ENCODE measurements around the gene TMEM169. TPM values are rescaled to one million over a fixed set of nuclear protein-coding genes. Genes with fewer than 3 reads are reported as not detected.

The TMEM169 gene
- total RNA-seq, 1 experiment from 2014 or later: 0.74 TPM

DNA sequence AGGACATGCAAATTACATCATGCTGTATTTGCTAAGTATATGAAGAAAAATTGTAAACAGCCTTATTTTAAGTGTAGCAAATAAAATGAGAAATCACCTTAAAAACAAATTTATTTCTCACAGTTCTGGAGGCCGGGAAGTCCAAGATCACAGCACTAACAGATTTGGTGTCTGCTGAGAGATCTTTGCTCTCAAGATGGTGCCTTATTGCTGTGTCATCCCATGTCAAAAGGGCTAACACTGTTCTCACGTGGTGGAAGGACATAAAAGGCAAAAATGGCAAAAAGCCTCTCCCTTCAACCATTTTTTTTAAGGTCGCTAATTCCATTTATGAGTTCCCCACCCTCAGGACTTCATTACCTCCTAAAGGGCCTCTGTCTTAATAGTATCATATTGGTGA lies 39.5 kb downstream of the TMEM169 start:
- intact Hi-C loops (cut with micrococcal nuclease; ENCODE audit: unreplicated experiment) (no loop called here), in situ Hi-C loops (cut with HindIII; ENCODE audit: low pct_unique_long_range_greater_than_20kb, low sequenced_read_pairs) (no loop called here)
- CTCF ChIA-PET: no interaction called here
- no peaks in the 10 kb centered on the region for H3K9me3 ChIP-seq (ENCODE audit: control insufficient read depth, insufficient read depth, low read depth, low read length)
- H3K4me3 ChIP-seq (ENCODE audit: low read depth in 2 of 2, low read length in 2 of 2): no peak overlapping the region
- no peak for ATAC-seq
- POLR2A ChIA-PET: no interaction called here
- TF ChIP-seq, protein P1, sequence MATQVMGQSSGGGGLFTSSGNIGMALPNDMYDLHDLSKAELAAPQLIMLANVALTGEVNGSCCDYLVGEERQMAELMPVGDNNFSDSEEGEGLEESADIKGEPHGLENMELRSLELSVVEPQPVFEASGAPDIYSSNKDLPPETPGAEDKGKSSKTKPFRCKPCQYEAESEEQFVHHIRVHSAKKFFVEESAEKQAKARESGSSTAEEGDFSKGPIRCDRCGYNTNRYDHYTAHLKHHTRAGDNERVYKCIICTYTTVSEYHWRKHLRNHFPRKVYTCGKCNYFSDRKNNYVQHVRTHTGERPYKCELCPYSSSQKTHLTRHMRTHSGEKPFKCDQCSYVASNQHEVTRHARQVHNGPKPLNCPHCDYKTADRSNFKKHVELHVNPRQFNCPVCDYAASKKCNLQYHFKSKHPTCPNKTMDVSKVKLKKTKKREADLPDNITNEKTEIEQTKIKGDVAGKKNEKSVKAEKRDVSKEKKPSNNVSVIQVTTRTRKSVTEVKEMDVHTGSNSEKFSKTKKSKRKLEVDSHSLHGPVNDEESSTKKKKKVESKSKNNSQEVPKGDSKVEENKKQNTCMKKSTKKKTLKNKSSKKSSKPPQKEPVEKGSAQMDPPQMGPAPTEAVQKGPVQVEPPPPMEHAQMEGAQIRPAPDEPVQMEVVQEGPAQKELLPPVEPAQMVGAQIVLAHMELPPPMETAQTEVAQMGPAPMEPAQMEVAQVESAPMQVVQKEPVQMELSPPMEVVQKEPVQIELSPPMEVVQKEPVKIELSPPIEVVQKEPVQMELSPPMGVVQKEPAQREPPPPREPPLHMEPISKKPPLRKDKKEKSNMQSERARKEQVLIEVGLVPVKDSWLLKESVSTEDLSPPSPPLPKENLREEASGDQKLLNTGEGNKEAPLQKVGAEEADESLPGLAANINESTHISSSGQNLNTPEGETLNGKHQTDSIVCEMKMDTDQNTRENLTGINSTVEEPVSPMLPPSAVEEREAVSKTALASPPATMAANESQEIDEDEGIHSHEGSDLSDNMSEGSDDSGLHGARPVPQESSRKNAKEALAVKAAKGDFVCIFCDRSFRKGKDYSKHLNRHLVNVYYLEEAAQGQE (IDR thresholded peaks at IDR 0.05; ENCODE audit: insufficient read depth in 1 of 2, low read depth in 2 of 2, low read length in 1 of 2): no peak
- no peak for TF ChIP-seq TCF7L2 (IDR thresholded peaks at IDR 0.05; ENCODE audit: low read depth, low read length)
- TF ChIP-seq SIN3A (IDR thresholded peaks at IDR 0.05; ENCODE audit: borderline replicate concordance, insufficient read depth, low read depth, low read length): no peak
- no peak for TF ChIP-seq POLR2AphosphoS5 (IDR thresholded peaks at IDR 0.05; ENCODE audit: low read depth, low read length)
- TF ChIP-seq, protein P2, sequence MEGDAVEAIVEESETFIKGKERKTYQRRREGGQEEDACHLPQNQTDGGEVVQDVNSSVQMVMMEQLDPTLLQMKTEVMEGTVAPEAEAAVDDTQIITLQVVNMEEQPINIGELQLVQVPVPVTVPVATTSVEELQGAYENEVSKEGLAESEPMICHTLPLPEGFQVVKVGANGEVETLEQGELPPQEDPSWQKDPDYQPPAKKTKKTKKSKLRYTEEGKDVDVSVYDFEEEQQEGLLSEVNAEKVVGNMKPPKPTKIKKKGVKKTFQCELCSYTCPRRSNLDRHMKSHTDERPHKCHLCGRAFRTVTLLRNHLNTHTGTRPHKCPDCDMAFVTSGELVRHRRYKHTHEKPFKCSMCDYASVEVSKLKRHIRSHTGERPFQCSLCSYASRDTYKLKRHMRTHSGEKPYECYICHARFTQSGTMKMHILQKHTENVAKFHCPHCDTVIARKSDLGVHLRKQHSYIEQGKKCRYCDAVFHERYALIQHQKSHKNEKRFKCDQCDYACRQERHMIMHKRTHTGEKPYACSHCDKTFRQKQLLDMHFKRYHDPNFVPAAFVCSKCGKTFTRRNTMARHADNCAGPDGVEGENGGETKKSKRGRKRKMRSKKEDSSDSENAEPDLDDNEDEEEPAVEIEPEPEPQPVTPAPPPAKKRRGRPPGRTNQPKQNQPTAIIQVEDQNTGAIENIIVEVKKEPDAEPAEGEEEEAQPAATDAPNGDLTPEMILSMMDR (IDR thresholded peaks at IDR 0.05): no peak
- DNase-seq (ENCODE audit: low read depth, low spot score): no peak
- H3K4me1 ChIP-seq (ENCODE audit: control insufficient read depth, insufficient read depth, low read length): peaks cover 2% of the 10 kb centered on the region; the same call in 1 of the 2 replicates
- BruUV-seq (replicated peaks): no TSS peak
- peaks cover 84% of the 10 kb centered on the region for H3K36me3 ChIP-seq (ENCODE audit: control insufficient read depth, insufficient read depth, low read length)
- no peak overlapping the region for H3K27ac ChIP-seq (ENCODE audit: low read length)
- H3K27me3 ChIP-seq (ENCODE audit: control insufficient read depth, insufficient read depth, low read length): no peaks in the 10 kb centered on the region

GRCh38 chr2:216126943-216127342 lies 45.2 kb downstream of the TMEM169 start:
- H3K27ac ChIP-seq (ENCODE audit: low read length): no peak overlapping the region
- no peaks in the 10 kb centered on the region for H3K9me3 ChIP-seq (ENCODE audit: control insufficient read depth, insufficient read depth, low read depth, low read length)
- in situ Hi-C loops (cut with HindIII; ENCODE audit: low pct_unique_long_range_greater_than_20kb, low sequenced_read_pairs): no loop called here
- H3K36me3 ChIP-seq (ENCODE audit: control insufficient read depth, insufficient read depth, low read length): peaks cover 86% of the 10 kb centered on the region
- ATAC-seq (no peak), DNase-seq (ENCODE audit: low read depth, low spot score) (no peak)
- intact Hi-C loops (cut with micrococcal nuclease; ENCODE audit: unreplicated experiment): no loop called here
- ChIA-PET POLR2A (no interaction called here), CTCF (interaction anchor here (1.1 kb wide), 1 partner anchor 12 kb away, joined by 3 read pairs; no protein-coding TSS in a partner anchor)
- no TSS peak for BruUV-seq (replicated peaks)
- H3K27me3 ChIP-seq (ENCODE audit: control insufficient read depth, insufficient read depth, low read length): no peaks in the 10 kb centered on the region
- TF ChIP-seq SIN3A (IDR thresholded peaks at IDR 0.05; ENCODE audit: borderline replicate concordance, insufficient read depth, low read depth, low read length) (no peak), POLR2AphosphoS5 (IDR thresholded peaks at IDR 0.05; ENCODE audit: low read depth, low read length) (no peak), TCF7L2 (IDR thresholded peaks at IDR 0.05; ENCODE audit: low read depth, low read length) (no peak)
- TF ChIP-seq, protein P1 (IDR thresholded peaks at IDR 0.05; ENCODE audit: insufficient read depth in 1 of 2, low read depth in 2 of 2, low read length in 1 of 2): no peak
- TF ChIP-seq, protein P2 (IDR thresholded peaks at IDR 0.05): no peak
- H3K4me1 ChIP-seq (ENCODE audit: control insufficient read depth, insufficient read depth, low read length): no peaks in the 10 kb centered on the region; the same call in 1 of the 2 replicates
- H3K4me3 ChIP-seq (ENCODE audit: low read depth in 2 of 2, low read length in 2 of 2): no peak overlapping the region

Data from Panc1 (cell line).